HepG2 (cell line): ENCODE measurements around the gene PIK3R5. TPM values are rescaled to one million over a fixed set of nuclear protein-coding genes. Genes with fewer than 3 reads are reported as not detected.

ENCODE experiments used
- GABPB1 ChIP-seq: IDR thresholded peaks from 2 replicates; pipeline ENCODE4 v1.6.1; 2016; ENCODE audit warnings: mild to moderate bottlenecking, missing genetic modification reagents, moderate library complexity, missing compliant biosample characterization
- HNRNPLL ChIP-seq: fragments of 200-400 bp; formaldehyde crosslinking; IDR thresholded peaks from 2 replicates; pipeline ENCODE4 v1.6.1; 2017; ENCODE audit warnings: mild to moderate bottlenecking, low read depth, low read length; ENCODE audit not compliant: poor library complexity, severe bottlenecking
- PATZ1 ChIP-seq: sonication (generic); formaldehyde crosslinking; IDR thresholded peaks from 2 replicates; pipeline ENCODE4 v1.4.0; 2020; ENCODE audit warnings: missing genetic modification reagents
- RNF2 ChIP-seq: fragments of 450-650 bp; conservative IDR thresholded peaks from 2 replicates; pipeline ENCODE4 v1.6.1; 2016; ENCODE audit warnings: low read depth
- SMAD1 ChIP-seq: sonication (generic); formaldehyde crosslinking; IDR thresholded peaks from 2 replicates; pipeline ENCODE4 v1.4.0; 2020; ENCODE audit warnings: missing genetic modification reagents, low read depth, mild to moderate bottlenecking, borderline replicate concordance
- STAG1 ChIP-seq: sonication (generic); formaldehyde crosslinking; IDR thresholded peaks from 2 replicates; pipeline ENCODE4 v1.4.0; 2020; ENCODE audit warnings: missing genetic modification reagents
- SUZ12 ChIP-seq: fragments of 150-350 bp; IDR thresholded peaks from 2 replicates; pipeline ENCODE4 v1.6.1; 2014; ENCODE audit warnings: low read depth, low read length
- ZNF720 ChIP-seq: sonication (generic); formaldehyde crosslinking; IDR thresholded peaks from 2 replicates; pipeline ENCODE4 v1.4.0; 2020; ENCODE audit warnings: missing genetic modification reagents
- polyA plus RNA-seq, 8 experiments: library from polyadenylated mRNA; depleted of rRNA in 3 of 8; stranded (reverse) in 7 of 8; unstranded in 1 of 8; fragments of >200 nt; fragmentation: Illumina TruSeq in 4 of 8; extraction: Trizol in 4 of 8; gene quantifications; 2 replicates each; pipeline versions ENCODE4 v1.2.1 to v1.2.3, GENCODE V29; 2011 to 2016; ENCODE audit warnings: low read depth in 4 of 8, missing spikeins in 1 of 8, mixed read lengths in 1 of 8; ENCODE audit not compliant: insufficient read depth in 1 of 8
- total RNA-seq, 5 experiments: library from RNA; depleted of rRNA; stranded (reverse); fragments of >200 nt; fragmentation: Illumina TruSeq; extraction: Trizol; gene quantifications; 2 replicates each; pipeline ENCODE4 v1.2.3, GENCODE V29; 2016; ENCODE audit warnings: low read depth in 1 of 5
- TF ChIP-seq, protein P1 (sequence below): sonication (generic); formaldehyde crosslinking; IDR thresholded peaks from 2 replicates; pipeline ENCODE4 v1.5.0; 2020; ENCODE audit warnings: mild to moderate bottlenecking, missing genetic modification reagents, moderate library complexity

The PIK3R5 gene
- total and polyA plus RNA-seq, 2 of the 13 experiments (the other 11 are each of a cell fraction or from before 2014, with no cell fraction given): not detected

DNA sequence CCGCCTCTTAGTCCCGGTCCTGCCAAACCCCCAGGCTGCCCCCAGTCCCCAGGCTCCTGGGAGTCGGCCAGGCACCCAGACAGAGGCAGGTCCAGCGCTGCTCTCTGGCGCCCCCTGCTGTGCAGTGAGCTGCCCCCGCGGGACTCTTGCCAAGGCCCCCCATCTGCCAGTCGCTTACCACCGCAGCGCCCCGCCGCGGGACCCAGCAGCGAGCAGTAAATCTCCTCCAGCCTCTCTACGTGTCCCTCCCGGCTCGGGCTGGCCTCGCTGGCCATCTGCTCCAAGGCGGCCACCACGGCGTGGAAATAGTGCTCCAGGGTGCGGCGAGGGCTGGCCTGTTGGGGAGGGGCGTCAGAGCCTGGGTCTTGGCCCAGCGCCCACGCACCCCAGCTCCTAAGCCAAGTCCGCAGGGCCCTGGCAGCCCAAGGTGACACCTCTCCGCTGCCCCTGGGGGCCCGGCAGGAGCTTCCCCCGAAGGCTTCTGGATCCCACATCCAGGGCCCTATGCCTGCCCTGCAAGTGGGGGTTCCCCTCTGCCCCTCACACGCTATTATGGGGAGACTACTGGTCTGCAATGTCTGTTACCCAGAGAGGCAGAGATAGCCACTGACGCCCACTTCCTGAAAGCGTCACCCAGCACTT lies 132.7 kb downstream of the PIK3R5 start (continued):
- TF ChIP-seq STAG1 (peak; percentile 27; the same call in 1 of the 2 replicates), GABPB1 (no peak), PATZ1 (CRISPR knock-in tag) (peak; percentile 53; the same call in 1 of the 2 replicates), RNF2 (no peak), HNRNPLL (peak; percentile 13), ZNF720 (CRISPR knock-in tag) (no peak), SMAD1 (CRISPR knock-in tag) (no peak), SUZ12 (no peak)
- TF ChIP-seq, protein P1, sequence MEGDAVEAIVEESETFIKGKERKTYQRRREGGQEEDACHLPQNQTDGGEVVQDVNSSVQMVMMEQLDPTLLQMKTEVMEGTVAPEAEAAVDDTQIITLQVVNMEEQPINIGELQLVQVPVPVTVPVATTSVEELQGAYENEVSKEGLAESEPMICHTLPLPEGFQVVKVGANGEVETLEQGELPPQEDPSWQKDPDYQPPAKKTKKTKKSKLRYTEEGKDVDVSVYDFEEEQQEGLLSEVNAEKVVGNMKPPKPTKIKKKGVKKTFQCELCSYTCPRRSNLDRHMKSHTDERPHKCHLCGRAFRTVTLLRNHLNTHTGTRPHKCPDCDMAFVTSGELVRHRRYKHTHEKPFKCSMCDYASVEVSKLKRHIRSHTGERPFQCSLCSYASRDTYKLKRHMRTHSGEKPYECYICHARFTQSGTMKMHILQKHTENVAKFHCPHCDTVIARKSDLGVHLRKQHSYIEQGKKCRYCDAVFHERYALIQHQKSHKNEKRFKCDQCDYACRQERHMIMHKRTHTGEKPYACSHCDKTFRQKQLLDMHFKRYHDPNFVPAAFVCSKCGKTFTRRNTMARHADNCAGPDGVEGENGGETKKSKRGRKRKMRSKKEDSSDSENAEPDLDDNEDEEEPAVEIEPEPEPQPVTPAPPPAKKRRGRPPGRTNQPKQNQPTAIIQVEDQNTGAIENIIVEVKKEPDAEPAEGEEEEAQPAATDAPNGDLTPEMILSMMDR (CRISPR knock-in tag): peak; percentile 63
- TF ChIP-seq, all 625 proteins: peak for 7
